Stimulated activated naive CD8-positive, alpha-beta T cell treated with anti-CD3 and anti-CD28 coated beads, Interleukin-15, amount 100 ng/mL, for 72 hours (primary cell): ENCODE results near the gene DCLK2.

ENCODE experiments used
- ATAC-seq: fragments of 150-1000 bp; cut with Tn5 transposase; 2 replicates; pipeline ENCODE4 v1.10.0; 2021; ENCODE audit warnings: mild to moderate bottlenecking, moderate library complexity
- DNase-seq, 2 donors: peaks; one replicate each; pipeline ENCODE4 v3.0.0; 2021 to 2022
- H3K27ac Mint-ChIP-seq, 2 donors: one replicate each; pipeline ENCODE4 v1.8.0; 2022; ENCODE audit warnings: mild to moderate bottlenecking in 2 of 2, mixed read lengths in 2 of 2, moderate library complexity in 2 of 2
- H3K27me3 Mint-ChIP-seq: one replicate; pipeline ENCODE4 v1.8.0; 2022; ENCODE audit warnings: mixed read lengths
- H3K4me1 Mint-ChIP-seq: one replicate; pipeline ENCODE4 v1.8.0; 2022; ENCODE audit warnings: mild to moderate bottlenecking, mixed read lengths
- H3K4me3 Mint-ChIP-seq, 2 donors: one replicate each; pipeline ENCODE4 v1.8.0; 2022; ENCODE audit warnings: mild to moderate bottlenecking in 2 of 2, mixed read lengths in 2 of 2, moderate library complexity in 1 of 2
- H3K9me3 Mint-ChIP-seq, 2 donors: one replicate each; pipeline ENCODE4 v1.8.0; 2022; ENCODE audit warnings: mixed read lengths in 2 of 2

The DCLK2 gene

DNA sequence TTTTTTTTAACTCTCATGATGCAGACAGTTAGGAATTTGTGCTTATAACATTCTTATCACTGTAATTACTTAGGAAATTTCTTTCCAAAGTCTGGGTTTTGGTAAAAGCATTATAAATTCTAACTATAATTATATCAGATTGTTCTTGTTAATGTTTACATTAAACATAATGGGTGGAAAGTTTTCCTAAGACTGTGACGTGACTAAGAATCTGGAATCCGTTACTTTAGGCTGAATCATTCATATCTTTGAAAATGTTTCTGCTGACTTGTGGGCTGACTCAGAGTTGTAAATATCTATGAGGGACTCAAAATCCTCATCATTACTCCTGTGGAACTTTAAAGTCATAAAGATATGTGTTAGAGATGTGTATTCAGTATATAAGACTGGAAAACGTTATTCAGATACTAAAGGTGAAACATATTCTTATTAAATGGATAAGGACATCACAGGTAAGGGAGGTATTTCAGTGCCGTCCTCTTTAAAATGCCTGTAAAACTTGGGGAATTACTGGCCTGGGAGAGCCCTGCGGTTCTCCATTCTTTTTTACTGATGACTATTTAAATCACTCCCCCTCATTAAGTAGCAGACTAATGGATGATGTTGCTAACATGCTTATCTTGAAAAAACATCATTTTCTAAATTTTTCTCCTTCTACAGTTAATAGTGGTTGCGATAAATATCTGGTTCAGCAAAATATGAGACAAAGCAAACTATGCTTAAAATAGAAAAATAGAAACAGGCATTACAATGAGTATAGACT is 159.0 kb downstream of the DCLK2 start:
- Mint-ChIP-seq H3K27me3 (peaks cover 13% of the 10 kb centered on the region), H3K9me3 (no peaks in the 10 kb centered on the region), H3K4me3 (no peak overlapping the region), H3K27ac (no peak overlapping the region), H3K4me1 (no peaks in the 10 kb centered on the region)
- DNase-seq (no peak), ATAC-seq (no peak)

DNA sequence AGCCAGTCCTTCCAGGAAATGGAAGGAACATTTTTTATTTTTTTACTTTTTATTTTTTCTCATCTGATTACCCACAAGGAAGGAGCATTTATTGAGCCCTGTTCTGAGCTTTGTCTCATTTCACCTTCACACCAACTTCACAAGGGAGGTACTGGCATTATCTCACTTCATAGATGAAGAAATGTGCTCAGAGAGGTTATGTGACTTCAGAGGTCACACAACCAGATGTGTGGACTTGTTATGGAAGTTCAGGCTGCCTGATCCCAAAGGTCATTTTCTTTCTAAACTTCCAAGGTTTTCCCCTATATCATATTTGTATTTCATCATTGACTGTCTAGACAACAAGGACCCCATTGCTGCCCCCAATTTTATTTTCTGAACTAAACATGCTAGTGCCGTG is 160.3 kb downstream of the DCLK2 start:
- Mint-ChIP-seq H3K4me1 (no peaks in the 10 kb centered on the region), H3K27me3 (peaks cover 13% of the 10 kb centered on the region), H3K27ac (no peak overlapping the region), H3K4me3 (no peak overlapping the region), H3K9me3 (no peaks in the 10 kb centered on the region)
- DNase-seq (no peak), ATAC-seq (no peak)

DNA sequence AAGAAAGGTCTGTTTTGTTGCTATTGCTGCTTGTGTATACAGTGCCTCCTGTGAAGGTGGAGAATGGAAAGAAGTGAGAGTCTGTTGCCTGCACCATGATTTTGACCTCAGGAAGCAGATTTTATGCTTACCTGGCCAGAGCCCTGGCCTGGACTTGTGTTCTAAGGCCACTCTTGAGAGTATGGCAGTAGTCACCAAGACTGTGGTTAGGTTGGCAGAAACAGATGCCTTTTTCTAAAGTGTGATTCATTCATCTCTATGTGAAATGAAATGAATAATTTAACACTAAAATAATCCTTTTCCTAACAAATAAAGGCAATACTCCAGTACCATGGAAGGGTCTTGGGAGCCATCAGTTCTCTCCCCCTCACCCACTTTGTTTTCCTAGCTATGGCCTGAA is 161.8 kb downstream of the DCLK2 start:
- ATAC-seq (no peak), DNase-seq (no peak)
- Mint-ChIP-seq H3K9me3 (no peaks in the 10 kb centered on the region), H3K27me3 (peaks cover 11% of the 10 kb centered on the region), H3K4me1 (no peaks in the 10 kb centered on the region), H3K27ac (no peak overlapping the region), H3K4me3 (no peak overlapping the region)

DNA sequence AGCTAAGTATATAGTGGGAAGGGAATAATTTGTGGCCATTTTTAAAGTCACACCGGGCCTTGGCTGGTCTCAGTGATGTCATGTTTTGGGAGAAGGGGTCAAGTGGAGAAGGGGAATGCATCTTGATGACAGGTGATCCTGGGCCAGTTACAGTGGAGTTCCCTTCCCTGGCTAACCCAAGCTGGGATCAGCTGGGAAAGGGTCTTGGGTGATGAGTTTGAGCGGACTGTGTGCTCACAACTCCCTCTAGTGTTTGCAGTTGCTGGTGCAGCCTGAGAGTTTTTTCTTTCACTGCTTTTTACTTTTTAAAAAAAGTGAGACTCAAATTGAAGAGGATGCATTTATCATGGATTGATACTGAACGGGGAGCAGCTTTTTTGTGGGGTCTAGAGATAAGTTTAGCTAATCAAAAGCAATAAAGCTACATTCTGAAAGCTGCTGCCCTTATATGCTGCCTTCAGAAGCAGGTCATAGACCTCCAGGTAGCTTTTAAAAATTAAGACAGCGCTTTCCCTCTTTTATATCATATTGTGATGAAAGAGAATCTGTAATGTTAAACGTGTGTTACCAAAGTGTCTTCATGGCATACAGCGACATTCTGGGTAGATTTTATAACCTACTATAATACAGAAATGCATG is 164.7 kb downstream of the DCLK2 start:
- H3K27ac Mint-ChIP-seq = no peak overlapping the region
- no peaks in the 10 kb centered on the region for H3K9me3 Mint-ChIP-seq
- ATAC-seq (no peak), DNase-seq (no peak)
- H3K4me3 Mint-ChIP-seq = no peak overlapping the region
- no peaks in the 10 kb centered on the region for H3K4me1 Mint-ChIP-seq
- no peaks in the 10 kb centered on the region for H3K27me3 Mint-ChIP-seq

DNA sequence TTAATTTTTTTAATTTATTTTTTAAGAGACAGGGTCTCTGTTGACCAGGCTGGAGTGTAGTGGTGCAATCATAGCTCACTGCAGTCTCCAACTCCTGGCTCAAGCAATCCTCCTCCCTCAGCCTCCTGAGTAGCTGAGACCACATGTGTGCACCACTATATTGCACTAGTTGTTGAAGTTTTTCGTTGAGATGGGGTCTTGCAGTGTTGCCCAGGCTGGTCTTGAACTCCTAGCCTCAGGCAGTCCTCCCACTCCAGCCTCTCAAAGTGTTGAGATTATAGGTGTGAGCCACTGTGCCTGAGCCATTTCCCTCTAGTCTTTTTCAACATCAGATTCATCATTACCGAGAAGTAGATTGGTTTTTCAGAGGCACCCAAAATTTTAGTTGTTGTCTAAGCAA is 165.7 kb downstream of the DCLK2 start:
- DNase-seq (no peak), ATAC-seq (no peak)
- H3K4me3 Mint-ChIP-seq = no peak overlapping the region
- H3K4me1 Mint-ChIP-seq = no peaks in the 10 kb centered on the region
- no peaks in the 10 kb centered on the region for H3K27me3 Mint-ChIP-seq
- no peak overlapping the region for H3K27ac Mint-ChIP-seq
- H3K9me3 Mint-ChIP-seq = no peaks in the 10 kb centered on the region

DNA sequence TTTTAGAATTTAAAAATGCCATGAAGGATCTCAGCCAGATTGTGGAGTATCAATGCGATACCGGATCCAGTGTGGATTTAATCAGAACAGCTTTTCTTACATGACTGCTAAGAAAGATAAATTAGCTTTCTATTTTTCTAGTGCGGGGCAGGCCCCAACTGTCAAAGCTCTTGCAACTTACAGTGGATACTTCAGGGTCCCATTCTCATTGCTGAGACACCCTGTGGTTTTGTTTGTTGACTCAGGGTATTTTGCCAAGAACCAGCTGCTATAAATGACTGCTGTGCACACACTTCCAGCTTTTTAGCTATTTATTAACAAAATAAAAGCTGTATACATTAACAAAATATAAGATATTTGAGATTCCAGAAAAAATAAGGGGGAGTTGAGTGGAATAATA is 166.4 kb downstream of the DCLK2 start:
- Mint-ChIP-seq H3K9me3 (no peaks in the 10 kb centered on the region), H3K4me3 (no peak overlapping the region), H3K4me1 (no peaks in the 10 kb centered on the region), H3K27me3 (no peaks in the 10 kb centered on the region), H3K27ac (no peak overlapping the region)
- ATAC-seq (no peak), DNase-seq (no peak)

DNA sequence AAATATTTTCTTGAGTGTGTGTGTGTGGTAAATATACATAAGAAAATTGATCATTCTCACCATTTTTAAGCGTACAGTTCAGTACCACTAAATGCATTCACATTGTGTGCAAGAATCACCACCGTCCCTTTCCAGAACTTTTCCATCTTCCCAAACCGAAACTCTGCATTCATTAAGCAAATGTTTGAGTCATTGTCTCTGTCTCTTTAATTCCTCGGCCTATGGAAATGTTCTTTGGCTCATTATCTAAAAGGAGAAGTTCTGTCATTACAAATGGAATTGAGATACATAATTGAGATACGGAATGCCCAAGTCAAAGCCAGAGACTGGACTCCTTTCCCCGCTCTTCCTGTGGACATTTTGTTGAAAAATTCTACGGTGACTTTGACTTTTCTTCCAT is 168.9 kb downstream of the DCLK2 start:
- Mint-ChIP-seq H3K27me3 (no peaks in the 10 kb centered on the region), H3K4me3 (no peak overlapping the region), H3K4me1 (peaks cover 5% of the 10 kb centered on the region), H3K9me3 (no peaks in the 10 kb centered on the region), H3K27ac (no peak overlapping the region)
- DNase-seq = no peak
- ATAC-seq = no peak

DNA sequence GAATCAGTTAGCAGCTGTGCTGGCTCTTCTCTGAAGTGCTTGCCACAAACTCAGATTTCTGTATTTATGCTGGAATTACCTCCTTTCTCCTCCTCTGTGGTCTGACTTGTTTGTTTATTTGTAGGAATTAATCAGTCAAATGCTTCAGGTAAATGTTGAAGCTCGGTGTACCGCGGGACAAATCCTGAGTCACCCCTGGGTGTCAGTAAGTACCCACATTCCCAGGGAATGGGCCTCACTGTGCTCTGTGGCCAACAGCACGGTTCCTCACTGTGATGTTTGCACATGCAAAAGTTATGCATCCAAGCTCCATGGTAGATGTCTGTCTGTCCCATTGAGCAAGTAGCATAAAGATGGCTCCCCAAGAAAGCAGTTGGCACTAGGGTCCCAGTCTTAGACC is 169.9 kb downstream of the DCLK2 start:
- H3K4me3 Mint-ChIP-seq = no peak overlapping the region
- H3K27ac Mint-ChIP-seq = no peak overlapping the region
- no peak for ATAC-seq

DNA sequence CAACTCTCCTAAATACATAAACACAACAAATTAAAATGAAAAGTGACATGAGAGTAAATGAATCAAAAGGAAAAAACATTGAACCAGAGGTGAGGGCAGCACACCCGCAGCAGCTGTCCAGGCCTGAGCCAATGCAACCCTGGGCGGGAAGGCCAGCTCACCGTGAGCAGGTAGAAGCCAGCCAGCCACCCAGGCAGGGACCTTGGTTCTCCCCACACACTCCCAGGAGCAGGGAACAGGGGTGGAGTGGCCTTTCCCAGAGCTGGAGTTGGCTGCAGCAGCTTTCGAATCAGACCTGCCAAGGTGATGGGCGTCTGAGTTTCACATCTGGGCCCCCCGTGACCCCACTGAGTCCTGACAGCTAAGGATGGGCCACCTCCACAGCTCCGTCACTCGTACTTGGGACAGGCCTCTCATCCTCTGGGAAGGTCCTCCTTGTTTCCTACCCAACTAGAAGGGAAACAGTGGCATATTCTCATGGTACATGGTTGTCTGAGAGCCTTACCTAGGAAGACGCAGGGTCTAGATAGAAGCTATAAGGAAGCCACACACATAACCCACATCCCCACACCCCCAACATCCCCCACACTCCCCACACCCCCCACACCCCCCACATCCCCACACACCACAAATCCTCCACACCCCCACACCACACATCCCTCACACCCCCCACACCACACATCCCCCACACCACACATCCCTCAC is 172.2 kb downstream of the DCLK2 start:
- Mint-ChIP-seq H3K4me1 (peaks cover 5% of the 10 kb centered on the region), H3K4me3 (no peak overlapping the region), H3K9me3 (no peaks in the 10 kb centered on the region), H3K27ac (no peak overlapping the region), H3K27me3 (no peaks in the 10 kb centered on the region)
- peak; percentile 32 for ATAC-seq
- DNase-seq = no peak

More for the DNA sequence above, 169.9 kb downstream of the DCLK2 start:
- H3K27me3 Mint-ChIP-seq = no peaks in the 10 kb centered on the region
- H3K4me1 Mint-ChIP-seq = peaks cover 5% of the 10 kb centered on the region
- DNase-seq = no peak
- H3K9me3 Mint-ChIP-seq = no peaks in the 10 kb centered on the region

DNA sequence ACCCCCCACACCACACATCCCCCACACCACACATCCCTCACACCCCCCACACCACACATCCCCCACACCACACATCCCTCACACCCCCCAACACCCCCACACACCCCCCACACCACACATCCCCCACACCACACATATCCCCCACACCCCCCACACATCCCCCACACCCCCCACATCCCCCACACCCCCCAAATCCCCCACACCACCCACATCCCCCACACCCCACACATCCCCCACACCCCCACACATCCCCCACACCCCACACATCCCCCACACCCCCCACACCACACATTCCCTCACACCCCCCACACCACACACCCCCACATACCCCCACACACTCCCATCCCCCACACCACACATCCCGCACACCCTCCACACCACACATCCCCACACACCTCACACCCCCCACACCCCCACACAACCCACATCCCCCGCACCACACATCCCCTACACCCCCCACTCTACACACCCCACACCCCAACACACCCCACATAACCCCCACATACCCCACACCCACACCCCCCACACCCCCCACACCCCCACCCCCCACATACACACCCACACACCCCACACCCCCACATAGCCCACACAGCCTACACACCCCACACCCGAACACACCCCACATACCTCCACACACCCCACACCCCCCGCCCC is 172.9 kb downstream of the DCLK2 start:
- no peaks in the 10 kb centered on the region for H3K9me3 Mint-ChIP-seq
- H3K4me1 Mint-ChIP-seq = peaks cover 5% of the 10 kb centered on the region
- H3K27me3 Mint-ChIP-seq = no peaks in the 10 kb centered on the region
- H3K27ac Mint-ChIP-seq = no peak overlapping the region
- no peak overlapping the region for H3K4me3 Mint-ChIP-seq
- no peak for DNase-seq
- ATAC-seq = peak; percentile 68

DNA sequence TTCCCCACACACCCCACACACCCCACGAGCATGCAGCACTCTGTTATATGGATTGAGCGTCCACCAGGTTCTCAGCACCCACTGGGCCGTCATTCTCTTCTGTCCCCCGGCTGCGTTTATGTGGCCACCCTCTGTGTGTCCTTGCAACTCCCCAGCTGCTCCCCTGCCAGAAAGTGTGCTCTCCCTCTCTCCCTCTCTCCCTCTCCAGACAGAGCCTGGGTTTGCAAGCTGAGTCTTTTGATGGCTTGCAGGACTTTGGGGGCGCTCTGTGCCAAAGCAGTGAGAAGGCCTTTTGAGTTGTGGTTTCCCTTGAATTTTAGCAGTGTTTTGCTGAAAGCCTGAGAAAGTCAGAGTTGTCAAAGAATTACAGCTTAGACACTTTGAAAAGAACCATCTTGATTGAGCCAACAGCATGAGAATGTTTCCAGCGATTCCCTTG is 173.5 kb downstream of the DCLK2 start:
- H3K4me1 Mint-ChIP-seq = peaks cover 5% of the 10 kb centered on the region

DNA sequence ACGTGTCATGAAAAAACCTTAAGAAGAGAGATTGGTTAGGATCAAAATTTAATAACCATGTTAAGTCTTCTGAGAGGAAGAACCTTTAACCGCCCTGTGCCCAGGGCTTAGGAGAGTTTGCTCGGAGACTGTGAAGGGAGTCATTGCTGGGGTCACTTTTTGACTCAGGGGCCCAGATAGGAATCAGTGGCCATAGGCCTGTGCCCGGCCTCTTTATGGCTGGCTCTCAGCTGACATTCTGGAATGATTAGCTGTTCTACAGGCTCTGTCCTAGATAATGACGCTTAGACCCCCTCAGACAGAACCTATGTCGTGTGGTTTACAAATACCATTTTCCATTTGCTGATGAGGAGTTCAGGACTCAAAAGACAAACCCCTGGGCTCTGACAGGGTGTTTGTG is 174.1 kb downstream of the DCLK2 start:
- H3K4me3 Mint-ChIP-seq = no peak overlapping the region
- ATAC-seq (no peak), DNase-seq (no peak)
- H3K4me1 Mint-ChIP-seq = peaks cover 5% of the 10 kb centered on the region
- H3K27ac Mint-ChIP-seq = peak overlapping the region in 1 of 2 donors; percentile 80
- H3K27me3 Mint-ChIP-seq = no peaks in the 10 kb centered on the region
- H3K9me3 Mint-ChIP-seq = no peaks in the 10 kb centered on the region

More for the DNA sequence above, 173.5 kb downstream of the DCLK2 start:
- Mint-ChIP-seq H3K4me3 (no peak overlapping the region), H3K9me3 (no peaks in the 10 kb centered on the region), H3K27me3 (no peaks in the 10 kb centered on the region), H3K27ac (peak overlapping the region in 1 of 2 donors; percentile 80)
- ATAC-seq (no peak), DNase-seq (no peak)

DNA sequence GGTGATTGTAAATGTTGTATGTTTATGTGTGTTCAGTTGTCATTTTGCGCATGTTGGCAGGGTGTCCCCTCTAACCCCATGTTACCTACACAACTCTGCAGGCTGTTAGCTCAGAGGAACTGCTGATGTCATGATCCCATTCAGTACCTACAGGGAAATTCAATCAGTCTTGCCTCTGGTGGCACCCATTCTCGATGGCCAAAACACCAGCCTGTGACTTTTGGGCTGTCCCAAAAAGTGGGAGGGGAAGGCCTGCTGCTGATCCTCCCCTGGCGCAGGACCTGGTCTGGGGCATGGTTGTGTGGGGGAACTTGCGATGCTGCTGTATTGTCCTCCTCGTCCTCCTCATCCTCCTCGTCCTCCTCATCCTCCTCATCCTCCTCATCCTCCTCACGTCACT is 174.5 kb downstream of the DCLK2 start:
- DNase-seq = no peak
- Mint-ChIP-seq H3K4me1 (peaks cover 5% of the 10 kb centered on the region), H3K27ac (no peak overlapping the region), H3K4me3 (no peak overlapping the region), H3K9me3 (no peaks in the 10 kb centered on the region), H3K27me3 (no peaks in the 10 kb centered on the region)
- ATAC-seq = no peak

DNA sequence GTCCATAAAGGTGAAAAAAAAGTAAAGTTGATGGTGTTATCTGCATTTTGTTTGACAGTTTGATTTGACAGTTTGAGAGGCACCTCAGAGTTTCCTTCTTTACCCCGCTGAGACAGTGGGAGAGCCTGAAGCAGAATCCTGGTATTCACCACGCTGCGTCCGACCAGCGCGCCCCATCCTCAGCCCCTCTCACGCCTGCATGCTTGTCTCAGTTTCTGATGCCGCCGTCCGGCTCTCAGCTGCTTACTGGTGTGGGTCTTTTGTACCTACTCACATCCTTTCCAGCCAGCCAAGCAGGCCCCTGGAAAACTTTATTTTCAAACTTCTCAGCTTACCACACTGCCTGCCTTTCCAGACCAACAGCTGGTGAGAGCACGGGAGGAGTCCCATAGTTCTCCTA is 175.2 kb downstream of the DCLK2 start:
- Mint-ChIP-seq H3K27me3 (no peaks in the 10 kb centered on the region), H3K27ac (no peak overlapping the region), H3K4me1 (peaks cover 5% of the 10 kb centered on the region), H3K4me3 (no peak overlapping the region), H3K9me3 (no peaks in the 10 kb centered on the region)
- no peak for DNase-seq
- ATAC-seq = no peak

DNA sequence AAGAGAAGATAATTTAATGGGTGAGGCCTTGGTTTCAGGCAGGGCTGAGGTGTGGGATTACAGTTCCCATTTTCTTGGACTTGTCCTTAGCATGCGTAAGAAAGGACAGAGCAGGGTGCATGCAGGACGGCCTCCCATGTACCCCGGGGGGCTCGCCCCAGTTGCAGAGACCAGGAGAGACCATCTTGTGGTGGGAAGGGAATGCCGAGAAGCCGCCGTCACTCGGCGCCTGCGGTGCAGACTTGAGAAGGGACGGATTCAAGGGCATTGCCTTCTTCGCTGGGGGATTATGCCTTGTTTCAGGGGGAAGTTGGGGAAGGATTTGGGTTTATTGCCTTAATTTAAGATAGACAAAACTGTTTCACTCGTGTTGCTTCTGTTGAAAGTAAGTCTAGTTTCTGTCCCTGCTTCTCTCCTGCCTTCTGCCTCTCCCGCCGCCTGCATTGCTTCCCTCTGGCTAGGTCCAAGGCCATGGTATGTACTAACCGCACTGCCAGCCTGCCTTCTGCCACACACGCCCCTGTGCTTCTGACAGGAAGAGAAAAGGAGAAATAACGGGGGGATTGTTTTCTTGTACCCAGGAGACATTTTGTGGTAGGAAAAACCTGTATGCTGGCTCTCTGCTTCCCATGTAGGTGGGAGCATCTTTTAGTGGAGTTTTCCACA is 175.9 kb downstream of the DCLK2 start:
- no peaks in the 10 kb centered on the region for H3K27me3 Mint-ChIP-seq
- no peak overlapping the region for H3K27ac Mint-ChIP-seq
- ATAC-seq (no peak), DNase-seq (no peak)
- H3K4me3 Mint-ChIP-seq = no peak overlapping the region
- H3K4me1 Mint-ChIP-seq = peaks cover 5% of the 10 kb centered on the region
- H3K9me3 Mint-ChIP-seq = no peaks in the 10 kb centered on the region
